LNCaP clone FGC (cell line): Measurements from ENCODE around the gene BTAF1.

ENCODE experiments used
- DNase-seq: peaks from one replicate; pipeline ENCODE4 v3.0.0-alpha.2; 2011; ENCODE audit warnings: low read depth
- H3K4me3 ChIP-seq: 2 replicates; pipeline ENCODE4 v1.5.1; 2011; ENCODE audit warnings: mild to moderate bottlenecking, low read depth, low read length, control low read depth
- TF ChIP-seq, protein P1 (sequence below): IDR thresholded peaks from 2 replicates; pipeline ENCODE4 v1.5.1; 2012; ENCODE audit warnings: mild to moderate bottlenecking; ENCODE audit not compliant: control insufficient read depth, insufficient read depth; ENCODE audit errors: extremely low read depth

The BTAF1 gene

DNA sequence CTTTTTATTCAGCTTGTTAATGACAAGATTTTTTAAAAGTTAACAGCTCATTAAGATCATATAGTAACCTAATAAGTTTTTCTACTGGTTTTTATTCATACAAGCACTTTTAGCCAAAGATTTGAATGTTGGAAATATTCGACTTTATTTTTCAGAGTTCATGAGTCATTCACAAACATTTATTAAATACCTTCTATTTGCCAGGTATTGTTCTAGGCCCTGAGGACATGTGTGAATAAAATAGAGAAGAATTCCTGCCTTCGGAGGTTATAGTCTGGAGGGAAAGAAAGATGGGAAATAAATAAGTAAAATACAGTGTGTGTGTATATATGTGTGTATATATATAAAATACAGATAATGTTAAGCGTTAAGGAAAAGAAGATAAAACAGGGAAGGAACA is 31.5 kb downstream of the BTAF1 start:
- DNase-seq, result no peak
- TF ChIP-seq, protein P1, sequence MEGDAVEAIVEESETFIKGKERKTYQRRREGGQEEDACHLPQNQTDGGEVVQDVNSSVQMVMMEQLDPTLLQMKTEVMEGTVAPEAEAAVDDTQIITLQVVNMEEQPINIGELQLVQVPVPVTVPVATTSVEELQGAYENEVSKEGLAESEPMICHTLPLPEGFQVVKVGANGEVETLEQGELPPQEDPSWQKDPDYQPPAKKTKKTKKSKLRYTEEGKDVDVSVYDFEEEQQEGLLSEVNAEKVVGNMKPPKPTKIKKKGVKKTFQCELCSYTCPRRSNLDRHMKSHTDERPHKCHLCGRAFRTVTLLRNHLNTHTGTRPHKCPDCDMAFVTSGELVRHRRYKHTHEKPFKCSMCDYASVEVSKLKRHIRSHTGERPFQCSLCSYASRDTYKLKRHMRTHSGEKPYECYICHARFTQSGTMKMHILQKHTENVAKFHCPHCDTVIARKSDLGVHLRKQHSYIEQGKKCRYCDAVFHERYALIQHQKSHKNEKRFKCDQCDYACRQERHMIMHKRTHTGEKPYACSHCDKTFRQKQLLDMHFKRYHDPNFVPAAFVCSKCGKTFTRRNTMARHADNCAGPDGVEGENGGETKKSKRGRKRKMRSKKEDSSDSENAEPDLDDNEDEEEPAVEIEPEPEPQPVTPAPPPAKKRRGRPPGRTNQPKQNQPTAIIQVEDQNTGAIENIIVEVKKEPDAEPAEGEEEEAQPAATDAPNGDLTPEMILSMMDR, result no peak
- H3K4me3 ChIP-seq, result no peak overlapping the region

GRCh38 chr10:91957091-91957490 is 33.5 kb downstream of the BTAF1 start:
- H3K4me3 ChIP-seq, result no peak overlapping the region
- DNase-seq, result no peak
- TF ChIP-seq, protein P1, result no peak

GRCh38 chr10:91969297-91969696 is 45.7 kb downstream of the BTAF1 start:
- no peak for DNase-seq
- no peak overlapping the region for H3K4me3 ChIP-seq
- TF ChIP-seq, protein P1, result no peak

DNA sequence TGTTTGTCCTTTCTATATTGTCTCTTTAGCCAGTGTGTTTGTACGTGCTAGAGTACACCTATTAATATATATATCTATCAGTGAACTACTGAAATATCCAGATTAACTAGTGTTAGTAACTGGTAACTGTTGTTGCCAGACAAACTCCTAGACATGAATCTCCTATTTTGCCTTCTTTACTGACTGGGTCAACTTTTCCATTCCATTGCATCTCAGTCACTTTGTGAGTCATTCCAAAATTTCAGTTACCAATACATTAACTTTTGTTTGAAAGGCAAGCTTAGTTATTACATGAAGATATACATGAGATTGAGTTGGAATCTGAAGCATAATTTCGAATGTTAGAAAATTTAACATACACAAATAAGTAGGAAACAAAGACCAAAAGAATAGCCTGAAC is 51.4 kb downstream of the BTAF1 start:
- TF ChIP-seq, protein P1, result no peak
- no peak for DNase-seq
- no peak overlapping the region for H3K4me3 ChIP-seq

GRCh38 chr10:91975438-91975837 is 51.9 kb downstream of the BTAF1 start:
- no peak for DNase-seq
- no peak overlapping the region for H3K4me3 ChIP-seq
- TF ChIP-seq, protein P1, result no peak

DNA sequence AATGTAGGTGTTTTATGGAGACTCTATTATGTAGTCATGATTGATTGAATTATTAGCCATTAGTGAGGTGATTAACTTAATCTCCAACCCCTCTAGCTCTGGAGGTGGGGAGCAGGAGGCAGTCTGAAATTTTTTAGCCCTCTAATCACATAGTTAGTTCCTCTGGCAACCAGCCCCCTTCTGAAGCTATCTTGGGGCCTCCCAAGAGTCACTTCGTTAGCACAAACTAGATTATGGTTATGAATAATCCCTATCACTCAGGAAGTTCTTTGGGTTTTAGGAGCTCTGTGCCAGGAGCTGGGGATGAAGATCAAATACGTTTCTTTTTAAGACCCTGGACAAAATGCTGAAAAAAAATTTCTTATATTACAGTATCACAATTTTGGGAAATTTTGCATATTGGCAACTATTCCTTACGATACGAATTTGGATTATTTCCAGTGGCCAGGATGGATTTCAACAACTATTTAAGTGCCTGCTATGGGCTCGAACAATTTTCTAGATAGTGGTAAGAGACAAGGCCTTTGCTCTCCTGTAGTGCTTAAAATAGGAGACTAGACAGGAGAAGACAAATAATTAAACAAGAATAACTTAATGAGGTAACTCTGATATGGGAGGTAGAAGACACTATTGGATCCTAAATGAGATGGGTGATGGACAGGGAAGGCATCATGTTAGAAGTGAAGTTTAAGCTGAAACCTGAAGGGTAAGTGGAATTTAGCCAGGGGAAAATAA is 52.9 kb downstream of the BTAF1 start:
- no peak overlapping the region for H3K4me3 ChIP-seq
- TF ChIP-seq, protein P1, result no peak

DNA sequence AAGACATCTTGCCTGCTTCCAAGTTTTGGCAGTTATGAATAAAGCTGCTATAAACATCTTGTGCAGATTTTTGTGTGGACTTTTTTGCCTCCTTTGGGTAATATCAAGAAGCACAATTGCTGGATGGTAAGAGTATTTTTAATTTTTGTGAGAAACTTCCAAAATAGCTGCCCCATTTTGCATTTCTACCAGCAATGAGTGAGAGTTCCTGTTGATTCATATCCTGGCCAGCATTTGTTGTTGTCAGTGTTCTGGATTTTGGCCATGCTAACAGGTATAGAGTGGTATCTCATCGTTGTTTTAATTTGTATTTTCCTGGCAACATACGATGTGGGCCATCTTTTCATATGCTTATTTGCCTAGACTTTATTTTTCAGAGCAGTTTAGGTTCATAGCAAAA is 53.9 kb downstream of the BTAF1 start:
- DNase-seq, result no peak
- no peak overlapping the region for H3K4me3 ChIP-seq
- TF ChIP-seq, protein P1, result no peak

More for the DNA sequence above, 52.9 kb downstream of the BTAF1 start:
- DNase-seq, result no peak
